Measurements from ENCODE around the gene ACSM3. TPM values are rescaled to one million over a fixed set of nuclear protein-coding genes. Genes with fewer than 3 reads are reported as not detected.
"Not testable (repeated sequence)": the region's sequence is repeated elsewhere in the genome, so short reads cannot be mapped to it uniquely, and the experiment has no call there.

Gene ACSM3
- 10 to 100 TPM; 10.1 to 10.7 TPM for total RNA-seq

GRCh38 chr16:20763461-20764232, at the start of gene ACSM3:
Gene ACSM3 (plus strand): TSS chr16:20764014. CDS start chr16:20770035, 6,021 bp downstream.
- POLR2A ChIA-PET = interaction anchor here (0.6 to 0.7 kb wide), 2 partner anchors 23 to 317 kb away, joined by 3 read pairs; no protein-coding TSS in a partner anchor

GRCh38 chr16:20717718-20718117, 46.1 kb upstream of the ACSM3 start:
- CTCF ChIA-PET = not testable (repeated sequence)

More at GRCh38 chr16:20763461-20764232, at the start of gene ACSM3:
- CTCF ChIA-PET = no interaction called here

GRCh38 chr16:20720251-20720650, 43.6 kb upstream of the ACSM3 start:
- ChIA-PET POLR2A (no interaction called here), CTCF (no interaction called here)

More at GRCh38 chr16:20717718-20718117, 46.1 kb upstream of the ACSM3 start:
- POLR2A ChIA-PET = not testable (repeated sequence)

GRCh38 chr16:20726661-20727060, 37.2 kb upstream of the ACSM3 start:
- ChIA-PET POLR2A (no interaction called here), CTCF (no interaction called here)

- ChIA-PET CTCF (no interaction called here), POLR2A (no interaction called here)
Measured at GRCh38 chr16:20727181-20727580, 36.6 kb upstream of the ACSM3 start.

GRCh38 chr16:20729141-20729540, 34.7 kb upstream of the ACSM3 start:
- POLR2A ChIA-PET = interaction anchor here (3.0 kb wide), 1 partner anchor 12 kb away, joined by 9 read pairs; the partner anchor contains the start of gene THUMPD1

GRCh38 chr16:20734056-20734455, 29.8 kb upstream of the ACSM3 start:
- POLR2A ChIA-PET = no interaction called here
- CTCF ChIA-PET = no interaction called here

More at GRCh38 chr16:20729141-20729540, 34.7 kb upstream of the ACSM3 start:
- CTCF ChIA-PET = no interaction called here

GRCh38 chr16:20734782-20735181, 29.0 kb upstream of the ACSM3 start:
- CTCF ChIA-PET = no interaction called here
- POLR2A ChIA-PET = no interaction called here

GRCh38 chr16:20735490-20735889, 28.3 kb upstream of the ACSM3 start:
- POLR2A ChIA-PET = no interaction called here
- CTCF ChIA-PET = no interaction called here

- POLR2A ChIA-PET = interaction anchor here (0.9 to 1.9 kb wide), 3 partner anchors 10 to 24 kb away, joined by 3 to 9 read pairs (median 4); partner anchors contain the start of gene ACSM3
- CTCF ChIA-PET = interaction anchor here (1.2 kb wide), 1 partner anchor 9 kb away, joined by 3 read pairs; no protein-coding TSS in a partner anchor
Measured at GRCh38 chr16:20740007-20740883, 23.6 kb upstream of the ACSM3 start.

- CTCF ChIA-PET = interaction anchor here (1.2 kb wide), 1 partner anchor 10 kb away, joined by 3 read pairs; no protein-coding TSS in a partner anchor
- POLR2A ChIA-PET = interaction anchor here (0.9 to 1.9 kb wide), 3 partner anchors 11 to 23 kb away, joined by 3 to 9 read pairs (median 4); partner anchors contain the start of gene ACSM3
Measured at GRCh38 chr16:20740901-20741521, 22.8 kb upstream of the ACSM3 start.

- POLR2A ChIA-PET = interaction anchor here (0.6 to 1.9 kb wide), 5 partner anchors 9 to 65 kb away, joined by 3 to 9 read pairs (median 3); partner anchors contain the start of genes ACSM3, ERI2 and REXO5
- CTCF ChIA-PET = interaction anchor here (1.2 kb wide), 1 partner anchor 10 kb away, joined by 3 read pairs; no protein-coding TSS in a partner anchor
Measured at GRCh38 chr16:20741554-20742285, 22.1 kb upstream of the ACSM3 start, which contains the start of gene THUMPD1. Gene THUMPD1 (minus strand): TSS chr16:20741818. CDS start chr16:20741739, 79 bp downstream.

GRCh38 chr16:20743591-20743990, 20.2 kb upstream of the ACSM3 start:
- ChIA-PET CTCF (no interaction called here), POLR2A (no interaction called here)

- ChIA-PET POLR2A (no interaction called here), CTCF (no interaction called here)
Measured at GRCh38 chr16:20744922-20745440, 18.8 kb upstream of the ACSM3 start.

GRCh38 chr16:20746461-20746860, 17.4 kb upstream of the ACSM3 start:
- ChIA-PET CTCF (no interaction called here), POLR2A (no interaction called here)

GRCh38 chr16:20747030-20747816, 16.6 kb upstream of the ACSM3 start:
- POLR2A ChIA-PET = no interaction called here
- CTCF ChIA-PET = no interaction called here

GRCh38 chr16:20749474-20749873, 14.3 kb upstream of the ACSM3 start:
- POLR2A ChIA-PET = no interaction called here
- CTCF ChIA-PET = no interaction called here

GRCh38 chr16:20750558-20750957, 13.3 kb upstream of the ACSM3 start:
- ChIA-PET CTCF (no interaction called here), POLR2A (interaction anchor here (0.6 kb wide), 1 partner anchor 9 kb away, joined by 3 read pairs; no protein-coding TSS in a partner anchor)

All from activated CD8-positive, alpha-beta memory T cell treated with anti-CD3 and anti-CD28 coated beads for 36 hours (primary cell).